ENCODE measurements around the gene SLX4IP. TPM values are rescaled to one million over a fixed set of nuclear protein-coding genes. Genes with fewer than 3 reads are reported as not detected.
A peak's percentile ranks its signal among the peaks of the same experiment; 100 is the strongest.

The SLX4IP gene
- total RNA-seq, 1 experiment from 2014 or later: 11.1 TPM

GRCh38 chr20:10537850-10538480, 102.9 kb downstream of the SLX4IP start:
- RAD21 ChIA-PET (ENCODE audit: low non-redundant PET in 1 of 2, low total read pairs in 2 of 2, uncharacterized antibody in 2 of 2, unreplicated experiment in 2 of 2): no interaction called here
- DNase-seq (ENCODE audit: low read depth, low spot score) (no peak), ATAC-seq (peak; percentile 52)
- intact Hi-C loops (cut with micrococcal nuclease): loop anchor here (5.0 kb wide), 2 partner anchors 561 to 921 kb away; no protein-coding TSS in a partner anchor
- Histone ChIP-seq H3K4me3 (replicated peaks in 1 of 2; ENCODE audit: low read depth in 1 of 2, low read length in 2 of 2) (no peak overlapping the region), H3K9me3 (ENCODE audit: control insufficient read depth in 1 of 2, insufficient read depth in 1 of 2, low read depth in 1 of 2, low read length in 2 of 2) (no peaks in the 10 kb centered on the region), H3K4me2 (ENCODE audit: low read length) (peak overlapping the region; percentile 75), H3K79me2 (ENCODE audit: insufficient read depth, low read length) (no peaks in the 10 kb centered on the region), H3K27me3 (ENCODE audit: insufficient read depth, low read length) (no peaks in the 10 kb centered on the region), H3K36me3 (ENCODE audit: control insufficient read depth in 1 of 2, insufficient read depth in 2 of 2, low read length in 2 of 2) (no peaks in the 10 kb centered on the region), H3K9ac (ENCODE audit: low read length) (no peak overlapping the region), H3K4me1 (ENCODE audit: control insufficient read depth in 1 of 2, insufficient read depth in 2 of 2, low read length in 2 of 2) (peaks cover 67% of the 10 kb centered on the region in 2 experiments), H4K20me1 (ENCODE audit: insufficient read depth) (no peaks in the 10 kb centered on the region), H3K27ac (ENCODE audit: low read depth, low read length) (peak overlapping the region; percentile 94), H2AFZ (ENCODE audit: low read depth, low read length, poor library complexity, severe bottlenecking) (no peak overlapping the region), H3K9me2 (ENCODE audit: insufficient read depth) (no peaks in the 10 kb centered on the region)
- BruUV-seq (replicated peaks): no TSS peak
- POLR2A ChIA-PET: interaction anchor here (1.5 to 2.4 kb wide), 2 partner anchors 17 to 103 kb away, joined by 3 to 8 read pairs; partner anchors contain the start of gene SLX4IP
- CTCF ChIA-PET: interaction anchor here (1.0 to 2.4 kb wide), 2 partner anchors 10 to 921 kb away, joined by 3 to 9 read pairs; no protein-coding TSS in a partner anchor
- TF ChIP-seq, protein P1, sequence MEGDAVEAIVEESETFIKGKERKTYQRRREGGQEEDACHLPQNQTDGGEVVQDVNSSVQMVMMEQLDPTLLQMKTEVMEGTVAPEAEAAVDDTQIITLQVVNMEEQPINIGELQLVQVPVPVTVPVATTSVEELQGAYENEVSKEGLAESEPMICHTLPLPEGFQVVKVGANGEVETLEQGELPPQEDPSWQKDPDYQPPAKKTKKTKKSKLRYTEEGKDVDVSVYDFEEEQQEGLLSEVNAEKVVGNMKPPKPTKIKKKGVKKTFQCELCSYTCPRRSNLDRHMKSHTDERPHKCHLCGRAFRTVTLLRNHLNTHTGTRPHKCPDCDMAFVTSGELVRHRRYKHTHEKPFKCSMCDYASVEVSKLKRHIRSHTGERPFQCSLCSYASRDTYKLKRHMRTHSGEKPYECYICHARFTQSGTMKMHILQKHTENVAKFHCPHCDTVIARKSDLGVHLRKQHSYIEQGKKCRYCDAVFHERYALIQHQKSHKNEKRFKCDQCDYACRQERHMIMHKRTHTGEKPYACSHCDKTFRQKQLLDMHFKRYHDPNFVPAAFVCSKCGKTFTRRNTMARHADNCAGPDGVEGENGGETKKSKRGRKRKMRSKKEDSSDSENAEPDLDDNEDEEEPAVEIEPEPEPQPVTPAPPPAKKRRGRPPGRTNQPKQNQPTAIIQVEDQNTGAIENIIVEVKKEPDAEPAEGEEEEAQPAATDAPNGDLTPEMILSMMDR (IDR thresholded peaks at IDR 0.05 in 2 of 3, conservative IDR thresholded peaks at IDR 0.05 in 1 of 3; ENCODE audit: borderline replicate concordance in 1 of 3, insufficient read depth in 1 of 3, low read depth in 2 of 3, low read length in 2 of 3): no peak
- TF ChIP-seq, protein P2, sequence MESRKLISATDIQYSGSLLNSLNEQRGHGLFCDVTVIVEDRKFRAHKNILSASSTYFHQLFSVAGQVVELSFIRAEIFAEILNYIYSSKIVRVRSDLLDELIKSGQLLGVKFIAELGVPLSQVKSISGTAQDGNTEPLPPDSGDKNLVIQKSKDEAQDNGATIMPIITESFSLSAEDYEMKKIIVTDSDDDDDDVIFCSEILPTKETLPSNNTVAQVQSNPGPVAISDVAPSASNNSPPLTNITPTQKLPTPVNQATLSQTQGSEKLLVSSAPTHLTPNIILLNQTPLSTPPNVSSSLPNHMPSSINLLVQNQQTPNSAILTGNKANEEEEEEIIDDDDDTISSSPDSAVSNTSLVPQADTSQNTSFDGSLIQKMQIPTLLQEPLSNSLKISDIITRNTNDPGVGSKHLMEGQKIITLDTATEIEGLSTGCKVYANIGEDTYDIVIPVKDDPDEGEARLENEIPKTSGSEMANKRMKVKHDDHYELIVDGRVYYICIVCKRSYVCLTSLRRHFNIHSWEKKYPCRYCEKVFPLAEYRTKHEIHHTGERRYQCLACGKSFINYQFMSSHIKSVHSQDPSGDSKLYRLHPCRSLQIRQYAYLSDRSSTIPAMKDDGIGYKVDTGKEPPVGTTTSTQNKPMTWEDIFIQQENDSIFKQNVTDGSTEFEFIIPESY (IDR thresholded peaks at IDR 0.05; ENCODE audit: extremely low read depth, insufficient replicate concordance, low read length): no peak
- TF ChIP-seq CEBPB (IDR thresholded peaks at IDR 0.05; ENCODE audit: low read depth): no peak
- TF ChIP-seq ELF1 (IDR thresholded peaks at IDR 0.05; ENCODE audit: borderline replicate concordance, low read depth): no peak
- no peak for TF ChIP-seq EGR1 (IDR thresholded peaks at IDR 0.05; ENCODE audit: low read depth)
- 0 out of 2 replicates have a peak, but pooled peaks have one; percentile 42 for TF ChIP-seq SP1 (IDR thresholded peaks at IDR 0.05; ENCODE audit: low read depth)
- TF ChIP-seq ATF3 (IDR thresholded peaks at IDR 0.05): no peak
- TF ChIP-seq YY1 (IDR thresholded peaks at IDR 0.05; ENCODE audit: extremely low read depth, insufficient replicate concordance, low read depth, low read length): no peak
- no peak for TF ChIP-seq TCF7L2 (IDR thresholded peaks at IDR 0.05; ENCODE audit: borderline replicate concordance, extremely low read depth, insufficient read depth, insufficient read length)
- TF ChIP-seq, protein P3, sequence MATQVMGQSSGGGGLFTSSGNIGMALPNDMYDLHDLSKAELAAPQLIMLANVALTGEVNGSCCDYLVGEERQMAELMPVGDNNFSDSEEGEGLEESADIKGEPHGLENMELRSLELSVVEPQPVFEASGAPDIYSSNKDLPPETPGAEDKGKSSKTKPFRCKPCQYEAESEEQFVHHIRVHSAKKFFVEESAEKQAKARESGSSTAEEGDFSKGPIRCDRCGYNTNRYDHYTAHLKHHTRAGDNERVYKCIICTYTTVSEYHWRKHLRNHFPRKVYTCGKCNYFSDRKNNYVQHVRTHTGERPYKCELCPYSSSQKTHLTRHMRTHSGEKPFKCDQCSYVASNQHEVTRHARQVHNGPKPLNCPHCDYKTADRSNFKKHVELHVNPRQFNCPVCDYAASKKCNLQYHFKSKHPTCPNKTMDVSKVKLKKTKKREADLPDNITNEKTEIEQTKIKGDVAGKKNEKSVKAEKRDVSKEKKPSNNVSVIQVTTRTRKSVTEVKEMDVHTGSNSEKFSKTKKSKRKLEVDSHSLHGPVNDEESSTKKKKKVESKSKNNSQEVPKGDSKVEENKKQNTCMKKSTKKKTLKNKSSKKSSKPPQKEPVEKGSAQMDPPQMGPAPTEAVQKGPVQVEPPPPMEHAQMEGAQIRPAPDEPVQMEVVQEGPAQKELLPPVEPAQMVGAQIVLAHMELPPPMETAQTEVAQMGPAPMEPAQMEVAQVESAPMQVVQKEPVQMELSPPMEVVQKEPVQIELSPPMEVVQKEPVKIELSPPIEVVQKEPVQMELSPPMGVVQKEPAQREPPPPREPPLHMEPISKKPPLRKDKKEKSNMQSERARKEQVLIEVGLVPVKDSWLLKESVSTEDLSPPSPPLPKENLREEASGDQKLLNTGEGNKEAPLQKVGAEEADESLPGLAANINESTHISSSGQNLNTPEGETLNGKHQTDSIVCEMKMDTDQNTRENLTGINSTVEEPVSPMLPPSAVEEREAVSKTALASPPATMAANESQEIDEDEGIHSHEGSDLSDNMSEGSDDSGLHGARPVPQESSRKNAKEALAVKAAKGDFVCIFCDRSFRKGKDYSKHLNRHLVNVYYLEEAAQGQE (IDR thresholded peaks at IDR 0.05; ENCODE audit: low read depth): no peak
- TF ChIP-seq EZH2 (IDR thresholded peaks at IDR 0.05): no peak
- TF ChIP-seq EZH2phosphoT487 (IDR thresholded peaks at IDR 0.05; ENCODE audit: borderline replicate concordance): no peak
- no peak; the same call in 1 of the 2 replicates for TF ChIP-seq JUND (IDR thresholded peaks at IDR 0.05)
- no peak for TF ChIP-seq ZFX (IDR thresholded peaks at IDR 0.05)
- TF ChIP-seq POLR2AphosphoS5 (IDR thresholded peaks at IDR 0.05; ENCODE audit: low read depth, low read length): no peak
- no peak for TF ChIP-seq RAD21 (IDR thresholded peaks at IDR 0.05; ENCODE audit: low read depth)
- TF ChIP-seq SIN3A (IDR thresholded peaks at IDR 0.05; ENCODE audit: low read depth): no peak
- 0 out of 2 replicates have a peak, but pooled peaks have one; percentile 11 for TF ChIP-seq CBX3 (IDR thresholded peaks at IDR 0.05; ENCODE audit: low read depth)
- no peak for TF ChIP-seq SRF (IDR thresholded peaks at IDR 0.05; ENCODE audit: low read depth)
- no peak for TF ChIP-seq POLR2A (IDR thresholded peaks at IDR 0.05; ENCODE audit: borderline replicate concordance, extremely low read depth, insufficient read depth, insufficient read length)

Measured in HCT116 (cell line).